Astrocyte (in vitro differentiated cells and primary cell): Measurements from ENCODE around the gene NPHP4.

Experiments
- EZH2 ChIP-seq: IDR thresholded peaks from 2 replicates; pipeline ENCODE4 v1.6.1; 2012; ENCODE audit warnings: mild to moderate bottlenecking, low read length, inconsistent platforms; ENCODE audit not compliant: insufficient read depth
- TF ChIP-seq, protein P1 (sequence below): IDR thresholded peaks from 2 replicates; pipeline ENCODE4 v1.5.1; 2011; ENCODE audit warnings: low read depth, mild to moderate bottlenecking, inconsistent platforms, low read length, moderate library complexity; ENCODE audit not compliant: insufficient read depth

DNA sequence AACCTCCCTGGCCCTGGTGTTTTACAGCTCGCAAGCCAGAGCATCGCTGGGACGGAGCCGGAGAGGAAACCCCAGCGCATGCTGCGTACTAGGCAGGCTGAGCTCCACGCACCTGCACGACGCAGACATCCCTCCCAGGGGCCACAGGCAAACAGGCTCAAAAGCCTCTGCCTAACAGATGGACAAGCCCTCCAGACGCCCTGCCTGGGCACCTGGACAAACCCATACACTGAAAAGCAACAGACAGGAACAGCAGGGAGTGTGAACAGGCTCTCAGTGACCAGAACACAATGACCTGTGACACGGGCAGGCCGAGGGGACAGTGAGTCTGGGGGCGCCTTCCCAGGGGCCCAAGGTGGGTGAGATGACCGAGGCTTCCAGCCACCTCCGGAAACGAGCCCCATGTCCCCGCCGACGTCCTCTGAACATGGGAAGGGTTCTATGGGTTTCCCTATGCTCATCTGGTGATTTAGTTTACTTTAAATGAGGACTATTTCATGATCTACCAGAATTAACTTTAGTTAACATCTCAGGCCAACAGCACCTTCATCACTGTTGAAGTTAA, 40.3 kb downstream of the NPHP4 start:
- TF ChIP-seq, protein P1, sequence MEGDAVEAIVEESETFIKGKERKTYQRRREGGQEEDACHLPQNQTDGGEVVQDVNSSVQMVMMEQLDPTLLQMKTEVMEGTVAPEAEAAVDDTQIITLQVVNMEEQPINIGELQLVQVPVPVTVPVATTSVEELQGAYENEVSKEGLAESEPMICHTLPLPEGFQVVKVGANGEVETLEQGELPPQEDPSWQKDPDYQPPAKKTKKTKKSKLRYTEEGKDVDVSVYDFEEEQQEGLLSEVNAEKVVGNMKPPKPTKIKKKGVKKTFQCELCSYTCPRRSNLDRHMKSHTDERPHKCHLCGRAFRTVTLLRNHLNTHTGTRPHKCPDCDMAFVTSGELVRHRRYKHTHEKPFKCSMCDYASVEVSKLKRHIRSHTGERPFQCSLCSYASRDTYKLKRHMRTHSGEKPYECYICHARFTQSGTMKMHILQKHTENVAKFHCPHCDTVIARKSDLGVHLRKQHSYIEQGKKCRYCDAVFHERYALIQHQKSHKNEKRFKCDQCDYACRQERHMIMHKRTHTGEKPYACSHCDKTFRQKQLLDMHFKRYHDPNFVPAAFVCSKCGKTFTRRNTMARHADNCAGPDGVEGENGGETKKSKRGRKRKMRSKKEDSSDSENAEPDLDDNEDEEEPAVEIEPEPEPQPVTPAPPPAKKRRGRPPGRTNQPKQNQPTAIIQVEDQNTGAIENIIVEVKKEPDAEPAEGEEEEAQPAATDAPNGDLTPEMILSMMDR = no peak
- TF ChIP-seq EZH2 = no peak
